Loucy (cell line): ENCODE data around the gene KIF17.

Experiments used
- H2AFZ ChIP-seq: fragments of 200-600 bp; sonication (generic); 2 replicates; pipeline ENCODE4 v1.6.0; 2016; ENCODE audit warnings: antibody characterized with exemption, mild to moderate bottlenecking, low read length, moderate library complexity
- H3F3A ChIP-seq: fragments of 200-600 bp; 2 replicates; pipeline ENCODE4 v1.6.0; 2016; ENCODE audit warnings: antibody characterized with exemption, low read depth, mild to moderate bottlenecking
- H3K27me3 ChIP-seq: fragments of 200-600 bp; sonication (generic); 2 replicates; pipeline ENCODE4 v1.6.1; 2014; ENCODE audit warnings: low read length, mild to moderate bottlenecking; ENCODE audit not compliant: insufficient read depth, poor library complexity, severe bottlenecking
- H3K36me3 ChIP-seq: fragments of 200-600 bp; sonication (generic); 2 replicates; pipeline ENCODE4 v1.6.1; 2016; ENCODE audit warnings: low read length; ENCODE audit not compliant: insufficient read depth
- H3K4me1 ChIP-seq: fragments of 200-600 bp; sonication (generic); 2 replicates; pipeline ENCODE4 v1.5.1; 2014; ENCODE audit warnings: low read length, mild to moderate bottlenecking; ENCODE audit not compliant: insufficient read depth, poor library complexity, severe bottlenecking
- H3K4me2 ChIP-seq: fragments of 200-600 bp; sonication (generic); 2 replicates; pipeline ENCODE4 v1.6.0; 2014; ENCODE audit warnings: antibody characterized with exemption, low read length, low read depth, mild to moderate bottlenecking; ENCODE audit not compliant: poor library complexity, severe bottlenecking
- H3K4me3 ChIP-seq: fragments of 200-600 bp; sonication (generic); 2 replicates; pipeline ENCODE4 v1.5.1; 2014; ENCODE audit warnings: low read length, mild to moderate bottlenecking, mixed read lengths; ENCODE audit not compliant: poor library complexity, severe bottlenecking
- H3K79me2 ChIP-seq: fragments of 200-600 bp; sonication (generic); 2 replicates; pipeline ENCODE4 v1.6.1; 2014; ENCODE audit warnings: low read length; ENCODE audit not compliant: insufficient read depth
- H3K9ac ChIP-seq: fragments of 200-600 bp; sonication (generic); 2 replicates; pipeline ENCODE4 v1.6.0; 2014; ENCODE audit warnings: mild to moderate bottlenecking, low read depth, low read length, moderate library complexity; ENCODE audit not compliant: poor library complexity, severe bottlenecking
- H3K9me2 ChIP-seq: fragments of 200-600 bp; sonication (generic); replicated peaks from 2 replicates; pipeline ENCODE4 v1.6.1; 2016; ENCODE audit warnings: low read depth, low read length, mixed read lengths
- H3K9me3 ChIP-seq: fragments of 200-600 bp; sonication (generic); 2 replicates; pipeline ENCODE4 v1.6.1; 2014; ENCODE audit warnings: mild to moderate bottlenecking, antibody characterized with exemption, low read length, low read depth; ENCODE audit not compliant: insufficient read depth
- H4K20me1 ChIP-seq: fragments of 200-600 bp; sonication (generic); 2 replicates; pipeline ENCODE4 v1.6.0; 2014; ENCODE audit warnings: antibody characterized with exemption, low read length, mild to moderate bottlenecking; ENCODE audit not compliant: insufficient read depth, poor library complexity, severe bottlenecking
- EZH2phosphoT487 ChIP-seq: fragments of 200-600 bp; IDR thresholded peaks from 2 replicates; pipeline ENCODE4 v1.6.1; 2018; ENCODE audit warnings: antibody characterized with exemption, mild to moderate bottlenecking, moderate library complexity, borderline replicate concordance
- TF ChIP-seq, protein P1 (sequence below): fragments of 200-600 bp; sonication (generic); conservative IDR thresholded peaks from 2 replicates; pipeline ENCODE4 v1.5.1; 2014; ENCODE audit warnings: mild to moderate bottlenecking, antibody characterized with exemption, low read length

The KIF17 gene

DNA sequence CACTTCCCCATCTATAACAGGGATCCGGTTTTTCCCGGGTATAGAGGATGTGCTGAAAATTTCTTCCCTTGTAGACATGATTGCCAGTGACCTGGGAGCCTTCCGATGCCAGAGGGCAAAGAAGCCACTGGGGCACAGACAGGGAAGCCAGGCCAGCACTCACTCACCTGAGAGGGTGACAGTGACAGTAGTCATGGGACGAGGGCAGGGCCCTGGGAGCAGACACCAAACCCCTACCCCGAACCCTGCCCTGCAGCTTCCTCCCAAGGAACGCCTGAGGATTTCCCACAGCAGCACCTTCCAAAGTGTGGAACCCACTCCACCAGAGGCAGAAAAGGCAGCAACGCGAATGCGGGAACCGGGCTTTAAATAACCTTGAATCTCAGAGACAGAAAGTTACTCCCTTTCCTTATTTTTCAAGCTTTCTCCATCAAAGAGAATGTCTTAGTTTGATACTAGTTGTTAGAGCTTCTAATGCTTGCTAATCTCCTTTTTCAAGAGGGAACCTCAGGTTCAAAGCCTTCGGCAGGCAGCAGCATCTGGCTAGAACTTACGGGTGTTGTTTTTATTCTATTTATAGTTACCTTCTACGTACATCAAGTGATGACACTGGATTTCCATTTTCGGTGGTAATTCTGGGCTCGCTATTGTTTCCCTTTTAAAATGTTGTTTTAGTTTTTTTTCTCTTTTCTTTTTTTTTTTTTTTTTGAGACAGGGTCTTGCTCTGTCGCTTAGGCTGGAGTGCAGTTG is 59.5 kb downstream of the KIF17 start:
- Histone ChIP-seq H3K27me3 (no peaks in the 10 kb centered on the region), H3K79me2 (peaks cover 64% of the 10 kb centered on the region), H3K4me3 (no peak overlapping the region), H3F3A (no peaks in the 10 kb centered on the region), H3K4me1 (peaks cover 29% of the 10 kb centered on the region), H4K20me1 (peaks cover 58% of the 10 kb centered on the region), H3K9me3 (no peaks in the 10 kb centered on the region), H3K9ac (peak overlapping the region; percentile 25), H3K4me2 (peak overlapping the region; percentile 98), H3K36me3 (peaks cover 48% of the 10 kb centered on the region; the same call in 1 of the 2 replicates), H2AFZ (no peak overlapping the region), H3K9me2 (no peaks in the 10 kb centered on the region)
- TF ChIP-seq, protein P1, sequence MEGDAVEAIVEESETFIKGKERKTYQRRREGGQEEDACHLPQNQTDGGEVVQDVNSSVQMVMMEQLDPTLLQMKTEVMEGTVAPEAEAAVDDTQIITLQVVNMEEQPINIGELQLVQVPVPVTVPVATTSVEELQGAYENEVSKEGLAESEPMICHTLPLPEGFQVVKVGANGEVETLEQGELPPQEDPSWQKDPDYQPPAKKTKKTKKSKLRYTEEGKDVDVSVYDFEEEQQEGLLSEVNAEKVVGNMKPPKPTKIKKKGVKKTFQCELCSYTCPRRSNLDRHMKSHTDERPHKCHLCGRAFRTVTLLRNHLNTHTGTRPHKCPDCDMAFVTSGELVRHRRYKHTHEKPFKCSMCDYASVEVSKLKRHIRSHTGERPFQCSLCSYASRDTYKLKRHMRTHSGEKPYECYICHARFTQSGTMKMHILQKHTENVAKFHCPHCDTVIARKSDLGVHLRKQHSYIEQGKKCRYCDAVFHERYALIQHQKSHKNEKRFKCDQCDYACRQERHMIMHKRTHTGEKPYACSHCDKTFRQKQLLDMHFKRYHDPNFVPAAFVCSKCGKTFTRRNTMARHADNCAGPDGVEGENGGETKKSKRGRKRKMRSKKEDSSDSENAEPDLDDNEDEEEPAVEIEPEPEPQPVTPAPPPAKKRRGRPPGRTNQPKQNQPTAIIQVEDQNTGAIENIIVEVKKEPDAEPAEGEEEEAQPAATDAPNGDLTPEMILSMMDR: no peak
- TF ChIP-seq EZH2phosphoT487: no peak

DNA sequence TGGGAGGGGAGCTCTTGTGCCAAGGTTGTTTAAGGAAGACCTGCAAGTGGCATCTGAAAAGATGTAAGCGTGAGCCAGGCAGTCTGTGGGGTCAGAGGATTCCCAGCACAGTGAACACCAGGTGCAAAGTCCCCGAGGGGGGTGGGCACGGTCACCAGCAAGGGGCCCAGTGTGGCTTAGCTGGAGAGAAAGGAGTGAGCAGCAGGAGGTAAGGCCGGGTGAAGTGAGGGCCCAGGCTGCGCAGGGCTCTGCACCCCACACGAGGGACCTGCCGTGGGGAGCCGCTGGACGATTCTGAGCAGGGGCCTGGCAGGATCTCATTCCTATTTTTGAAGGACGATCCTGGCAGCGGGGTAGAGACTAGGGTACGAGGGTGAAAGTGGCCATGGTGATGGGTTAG is 60.8 kb downstream of the KIF17 start:
- Histone ChIP-seq H4K20me1 (peaks cover 58% of the 10 kb centered on the region), H3K36me3 (peaks cover 61% of the 10 kb centered on the region; the same call in 1 of the 2 replicates), H3K9me2 (no peaks in the 10 kb centered on the region), H2AFZ (no peak overlapping the region), H3F3A (no peaks in the 10 kb centered on the region), H3K9me3 (no peaks in the 10 kb centered on the region), H3K4me1 (peaks cover 23% of the 10 kb centered on the region), H3K4me2 (peak overlapping the region; percentile 98), H3K4me3 (no peak overlapping the region), H3K27me3 (no peaks in the 10 kb centered on the region), H3K79me2 (peaks cover 60% of the 10 kb centered on the region), H3K9ac (no peak overlapping the region)
- TF ChIP-seq EZH2phosphoT487: no peak
- TF ChIP-seq, protein P1: no peak

DNA sequence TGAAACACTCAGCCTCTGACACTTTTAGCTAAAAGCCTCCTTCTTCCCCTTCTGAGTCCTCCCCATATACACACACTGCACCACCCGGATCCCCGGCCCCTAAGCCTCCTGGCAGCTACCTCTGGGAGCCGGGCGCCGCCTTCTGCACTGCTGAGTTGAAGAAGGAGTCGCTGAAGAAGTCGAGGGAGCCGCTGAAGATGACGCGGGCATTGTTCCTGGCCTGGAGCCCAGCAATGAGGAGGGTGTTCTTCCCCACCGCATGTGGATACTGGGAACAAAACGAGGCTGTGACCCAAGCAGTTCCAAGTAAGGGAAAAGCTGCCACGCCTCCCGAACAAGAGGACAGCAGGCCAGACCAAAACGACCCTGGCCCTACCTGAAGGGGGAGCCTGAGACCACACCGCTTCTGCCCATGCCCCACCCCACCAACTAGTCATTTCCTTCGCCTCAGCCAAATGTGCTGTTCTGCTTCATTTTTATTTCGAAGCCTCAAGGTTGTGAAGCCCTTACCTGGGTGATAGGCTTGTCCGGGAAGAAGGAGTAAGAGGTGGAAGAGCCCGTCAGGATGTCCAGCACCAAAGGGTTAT is 63.6 kb downstream of the KIF17 start:
- Histone ChIP-seq H3K9me2 (no peaks in the 10 kb centered on the region), H2AFZ (no peak overlapping the region), H3K9me3 (no peaks in the 10 kb centered on the region), H3K36me3 (peaks cover 82% of the 10 kb centered on the region; the same call in 1 of the 2 replicates), H4K20me1 (peaks cover 39% of the 10 kb centered on the region), H3K27me3 (no peaks in the 10 kb centered on the region), H3K4me1 (peaks cover 8% of the 10 kb centered on the region), H3F3A (no peaks in the 10 kb centered on the region), H3K79me2 (peaks cover 36% of the 10 kb centered on the region), H3K4me3 (no peak overlapping the region), H3K9ac (no peak overlapping the region), H3K4me2 (no peak overlapping the region)
- no peak for TF ChIP-seq EZH2phosphoT487
- TF ChIP-seq, protein P1: 0 out of 2 replicates have a peak, but pooled peaks have one; percentile 15
